CD4-positive, alpha-beta memory T cell (primary cell): ENCODE measurements around the gene SMOC1. TPM values are rescaled to one million over a fixed set of nuclear protein-coding genes. Genes with fewer than 3 reads are reported as not detected.

Experiments used
- CTCF ChIA-PET: fragments of 350-600 bp; sonication (Branson Sonifier 250); formaldehyde crosslinking; loops from one replicate; lab custom pipeline; 2021; ENCODE audit warnings: inconsistent platforms; ENCODE audit not compliant: partially characterized antibody; lab: Charles Lee
- POLR2A ChIA-PET: fragments of 350-600 bp; sonication (Branson Sonifier 250); formaldehyde crosslinking; loops from one replicate; lab custom pipeline; 2021; ENCODE audit not compliant: partially characterized antibody; lab: Charles Lee
- DNase-seq, 5 donors: peaks; one replicate each; pipeline versions ENCODE4 v3.0.0 to v3.0.0-alpha.2; 2020 to 2022; ENCODE audit warnings: mixed read lengths in 1 of 5
- H3K27ac ChIP-seq: one replicate; pipeline ENCODE4 v1.7.0; 2013; ENCODE audit warnings: low read depth, low read length
- H3K27me3 ChIP-seq: 2 replicates; pipeline ENCODE4 v1.7.0; 2013; ENCODE audit warnings: mild to moderate bottlenecking, low read length, moderate library complexity; ENCODE audit not compliant: insufficient read depth
- H3K36me3 ChIP-seq: 2 replicates; pipeline ENCODE4 v1.7.0; 2013; ENCODE audit warnings: mild to moderate bottlenecking, low read length, moderate library complexity; ENCODE audit not compliant: insufficient read depth
- H3K4me1 ChIP-seq: 2 replicates; pipeline ENCODE4 v1.7.0; 2013; ENCODE audit warnings: mild to moderate bottlenecking, low read length, moderate library complexity; ENCODE audit not compliant: insufficient read depth
- H3K4me3 ChIP-seq, 2 donors: one replicate each; pipeline ENCODE4 v1.7.0; 2013; ENCODE audit warnings: low read length in 2 of 2, mild to moderate bottlenecking in 1 of 2
- H3K9me3 ChIP-seq, 2 donors: one replicate each; pipeline ENCODE4 v1.7.0; 2013; ENCODE audit warnings: low read length in 2 of 2, control low read depth in 1 of 2; ENCODE audit not compliant: control insufficient read depth in 1 of 2
- H3K27ac Mint-ChIP-seq, 7 donors: one replicate each; pipeline ENCODE4 v1.8.0; 2020 to 2021; ENCODE audit warnings: mixed read lengths in 7 of 7, mild to moderate bottlenecking in 6 of 7, inconsistent platforms in 3 of 7, moderate library complexity in 3 of 7
- H3K27me3 Mint-ChIP-seq, 2 donors: one replicate each; pipeline ENCODE4 v1.8.0; 2020 to 2021; ENCODE audit warnings: mixed read lengths in 2 of 2
- H3K36me3 Mint-ChIP-seq, 2 donors: one replicate each; pipeline ENCODE4 v1.8.0; 2020 to 2021; ENCODE audit warnings: mixed read lengths in 2 of 2, inconsistent platforms in 1 of 2, mild to moderate bottlenecking in 1 of 2
- H3K4me1 Mint-ChIP-seq, 4 donors: one replicate each; pipeline ENCODE4 v1.8.0; 2020 to 2021; ENCODE audit warnings: mixed read lengths in 4 of 4, mild to moderate bottlenecking in 1 of 4
- H3K4me3 Mint-ChIP-seq, 8 donors: one replicate each; pipeline ENCODE4 v1.8.0; 2020 to 2021; ENCODE audit warnings: mixed read lengths in 8 of 8, mild to moderate bottlenecking in 7 of 8, moderate library complexity in 6 of 8, inconsistent platforms in 3 of 8
- H3K9me3 Mint-ChIP-seq, 8 donors: one replicate each; pipeline ENCODE4 v1.8.0; 2020 to 2021; ENCODE audit warnings: mixed read lengths in 8 of 8, mild to moderate bottlenecking in 5 of 8, inconsistent platforms in 3 of 8, moderate library complexity in 1 of 8
- intact Hi-C: fragments of 100-400 bp; cut with micrococcal nuclease; formaldehyde crosslinking; loops from one replicate; pipeline ENCODE4 v1.15.1; 2023
- polyA plus RNA-seq, 2 donors: library from polyadenylated mRNA; unstranded; fragments of 300-500 nt; fragmentation: Illumina TruSeq; gene quantifications; one replicate each; pipeline ENCODE4 v1.2.3, GENCODE V29; 2021
- total RNA-seq, 2 experiments: library from RNA; stranded (reverse); gene quantifications; one replicate each; pipeline ENCODE4 v1.2.3, GENCODE V29; 2021

SMOC1 gene
- total and polyA plus RNA-seq, 4 experiments from 2014 or later = not detected

DNA sequence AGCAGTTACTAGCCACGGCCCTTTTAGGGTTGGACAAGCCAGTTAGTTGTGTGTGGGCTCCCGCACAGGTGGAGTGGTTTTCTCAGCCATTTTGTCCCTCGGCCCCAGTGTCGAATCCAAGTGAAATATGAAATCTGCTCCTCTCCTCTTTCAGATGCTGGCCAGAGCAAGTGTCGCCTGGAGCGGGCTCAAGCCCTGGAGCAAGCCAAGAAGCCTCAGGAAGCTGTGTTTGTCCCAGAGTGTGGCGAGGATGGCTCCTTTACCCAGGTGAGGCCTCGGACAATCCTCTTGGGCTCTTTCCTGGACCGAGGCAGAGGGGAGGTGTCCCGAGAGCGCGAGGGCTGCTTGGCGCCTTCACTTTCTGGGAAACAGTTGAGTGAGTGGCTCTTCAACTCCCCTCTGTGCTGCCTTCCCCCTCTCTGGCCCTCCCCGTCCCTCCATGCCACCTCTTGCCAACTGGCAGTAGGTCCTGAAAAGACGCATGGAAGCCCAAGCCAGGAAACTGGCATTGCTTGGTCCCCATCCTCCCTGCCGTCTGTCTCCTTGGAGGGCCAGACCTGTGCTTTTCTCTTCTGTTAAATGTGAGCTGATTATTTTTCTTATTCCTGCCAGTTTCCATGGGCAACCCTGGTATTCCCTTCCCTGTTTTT, 74.2 kb downstream of the SMOC1 start:
- no peak for DNase-seq
- peaks cover 0 to 9% (median 2%) of the 10 kb centered on the region in 8 donors for H3K9me3 Mint-ChIP-seq
- ChIA-PET CTCF (no interaction called here), POLR2A (no interaction called here)
- no peak overlapping the region for H3K4me3 Mint-ChIP-seq
- no peak overlapping the region for H3K27ac Mint-ChIP-seq
- no peaks in the 10 kb centered on the region for H3K9me3 ChIP-seq
- peaks cover 16 to 20% of the 10 kb centered on the region in 2 donors for H3K27me3 Mint-ChIP-seq
- H3K4me1 Mint-ChIP-seq = no peaks in the 10 kb centered on the region
- no peaks in the 10 kb centered on the region for H3K36me3 Mint-ChIP-seq
- no peaks in the 10 kb centered on the region for H3K4me1 ChIP-seq
- no peak overlapping the region for H3K27ac ChIP-seq
- H3K4me3 ChIP-seq = no peak overlapping the region
- H3K36me3 ChIP-seq = no peaks in the 10 kb centered on the region
- H3K27me3 ChIP-seq = no peaks in the 10 kb centered on the region
- intact Hi-C loops = no loop called here

- no peaks in the 10 kb centered on the region for H3K4me1 ChIP-seq
- H3K27ac ChIP-seq = no peak overlapping the region
- ChIA-PET POLR2A (no interaction called here), CTCF (no interaction called here)
- intact Hi-C loops = no loop called here
- DNase-seq = no peak
- Mint-ChIP-seq H3K9me3 (peaks cover 0 to 2% (median 0%) of the 10 kb centered on the region in 8 donors), H3K27ac (no peak overlapping the region), H3K27me3 (peaks cover 9 to 12% of the 10 kb centered on the region in 2 donors), H3K4me3 (no peak overlapping the region), H3K4me1 (no peaks in the 10 kb centered on the region), H3K36me3 (no peaks in the 10 kb centered on the region)
- H3K36me3 ChIP-seq = no peaks in the 10 kb centered on the region
- H3K27me3 ChIP-seq = no peaks in the 10 kb centered on the region
- no peak overlapping the region for H3K4me3 ChIP-seq
- H3K9me3 ChIP-seq = no peaks in the 10 kb centered on the region
Measured at GRCh38 chr14:69955855-69956845, 76.9 kb downstream of the SMOC1 start.

- Mint-ChIP-seq H3K36me3 (no peaks in the 10 kb centered on the region), H3K27me3 (peaks cover 9 to 12% of the 10 kb centered on the region in 2 donors), H3K27ac (no peak overlapping the region), H3K4me3 (no peak overlapping the region), H3K9me3 (peaks cover 0 to 2% (median 0%) of the 10 kb centered on the region in 8 donors), H3K4me1 (no peaks in the 10 kb centered on the region)
- Histone ChIP-seq H3K4me1 (no peaks in the 10 kb centered on the region), H3K9me3 (no peaks in the 10 kb centered on the region), H3K27me3 (no peaks in the 10 kb centered on the region), H3K27ac (no peak overlapping the region), H3K4me3 (no peak overlapping the region), H3K36me3 (no peaks in the 10 kb centered on the region)
- DNase-seq = no peak
- intact Hi-C loops = no loop called here
- POLR2A ChIA-PET = no interaction called here
- CTCF ChIA-PET = no interaction called here
Measured at GRCh38 chr14:69956970-69957369, 77.8 kb downstream of the SMOC1 start.

GRCh38 chr14:69957986-69958385, 78.8 kb downstream of the SMOC1 start:
- Histone ChIP-seq H3K4me1 (no peaks in the 10 kb centered on the region), H3K27ac (no peak overlapping the region), H3K4me3 (no peak overlapping the region), H3K36me3 (no peaks in the 10 kb centered on the region), H3K27me3 (no peaks in the 10 kb centered on the region), H3K9me3 (no peaks in the 10 kb centered on the region)
- H3K27me3 Mint-ChIP-seq = peaks cover 9 to 14% of the 10 kb centered on the region in 2 donors
- no peaks in the 10 kb centered on the region for H3K4me1 Mint-ChIP-seq
- H3K27ac Mint-ChIP-seq = no peak overlapping the region
- ChIA-PET CTCF (no interaction called here), POLR2A (no interaction called here)
- no peak overlapping the region for H3K4me3 Mint-ChIP-seq
- intact Hi-C loops = no loop called here
- no peaks in the 10 kb centered on the region for H3K36me3 Mint-ChIP-seq
- H3K9me3 Mint-ChIP-seq = peaks cover 0 to 2% (median 0%) of the 10 kb centered on the region in 8 donors
- DNase-seq = no peak

- H3K27me3 ChIP-seq = no peaks in the 10 kb centered on the region
- no peaks in the 10 kb centered on the region for H3K36me3 Mint-ChIP-seq
- H3K9me3 Mint-ChIP-seq = peaks cover 0 to 2% (median 0%) of the 10 kb centered on the region in 8 donors
- no peak overlapping the region for H3K27ac Mint-ChIP-seq
- no peaks in the 10 kb centered on the region for H3K9me3 ChIP-seq
- H3K27ac ChIP-seq = no peak overlapping the region
- H3K4me1 Mint-ChIP-seq = no peaks in the 10 kb centered on the region
- no peak for DNase-seq
- ChIA-PET POLR2A (no interaction called here), CTCF (no interaction called here)
- H3K4me1 ChIP-seq = no peaks in the 10 kb centered on the region
- peaks cover 6 to 11% of the 10 kb centered on the region in 2 donors for H3K27me3 Mint-ChIP-seq
- no peak overlapping the region for H3K4me3 ChIP-seq
- no peak overlapping the region for H3K4me3 Mint-ChIP-seq
- intact Hi-C loops = no loop called here
- H3K36me3 ChIP-seq = no peaks in the 10 kb centered on the region
Measured at GRCh38 chr14:69959136-69959535, 79.9 kb downstream of the SMOC1 start.

GRCh38 chr14:69960296-69960695, 81.1 kb downstream of the SMOC1 start:
- Histone ChIP-seq H3K27me3 (no peaks in the 10 kb centered on the region), H3K4me1 (no peaks in the 10 kb centered on the region), H3K4me3 (no peak overlapping the region), H3K36me3 (no peaks in the 10 kb centered on the region), H3K27ac (no peak overlapping the region), H3K9me3 (no peaks in the 10 kb centered on the region)
- H3K27me3 Mint-ChIP-seq = peaks cover 6 to 10% of the 10 kb centered on the region in 2 donors
- no peak overlapping the region for H3K4me3 Mint-ChIP-seq
- H3K27ac Mint-ChIP-seq = no peak overlapping the region
- H3K4me1 Mint-ChIP-seq = no peaks in the 10 kb centered on the region
- DNase-seq = no peak
- H3K36me3 Mint-ChIP-seq = no peaks in the 10 kb centered on the region
- intact Hi-C loops = no loop called here
- peaks cover 0 to 2% (median 0%) of the 10 kb centered on the region in 8 donors for H3K9me3 Mint-ChIP-seq
- ChIA-PET CTCF (no interaction called here), POLR2A (no interaction called here)

GRCh38 chr14:69963966-69964365, 84.8 kb downstream of the SMOC1 start:
- H3K9me3 Mint-ChIP-seq = no peaks in the 10 kb centered on the region
- Histone ChIP-seq H3K36me3 (no peaks in the 10 kb centered on the region), H3K9me3 (no peaks in the 10 kb centered on the region), H3K4me3 (no peak overlapping the region), H3K4me1 (no peaks in the 10 kb centered on the region), H3K27ac (no peak overlapping the region), H3K27me3 (no peaks in the 10 kb centered on the region)
- ChIA-PET CTCF (no interaction called here), POLR2A (no interaction called here)
- no peaks in the 10 kb centered on the region for H3K4me1 Mint-ChIP-seq
- H3K27me3 Mint-ChIP-seq = peaks cover 2 to 6% of the 10 kb centered on the region in 2 donors
- intact Hi-C loops = no loop called here
- no peak overlapping the region for H3K4me3 Mint-ChIP-seq
- DNase-seq = no peak
- no peaks in the 10 kb centered on the region for H3K36me3 Mint-ChIP-seq
- no peak overlapping the region for H3K27ac Mint-ChIP-seq
